Measurements from ENCODE around the gene TEKT2.

The TEKT2 gene

GRCh38 chr1:36101546-36101945, 17.7 kb downstream of the TEKT2 start:
- peaks cover 18% of the 10 kb centered on the region for H3K36me3 Mint-ChIP-seq (ENCODE audit: insufficient read depth)
- H3K27me3 Mint-ChIP-seq, result no peaks in the 10 kb centered on the region
- H3K4me1 Mint-ChIP-seq (ENCODE audit: low read depth in 2 of 2), result peaks cover 0 to 5% of the 10 kb centered on the region in 2 donors
- DNase-seq (no peak), ATAC-seq (replicated peaks) (no peak)
- H3K9me3 Mint-ChIP-seq, result no peaks in the 10 kb centered on the region
- H3K27ac Mint-ChIP-seq, result no peak overlapping the region
- H3K4me3 Mint-ChIP-seq, result no peak overlapping the region

DNA sequence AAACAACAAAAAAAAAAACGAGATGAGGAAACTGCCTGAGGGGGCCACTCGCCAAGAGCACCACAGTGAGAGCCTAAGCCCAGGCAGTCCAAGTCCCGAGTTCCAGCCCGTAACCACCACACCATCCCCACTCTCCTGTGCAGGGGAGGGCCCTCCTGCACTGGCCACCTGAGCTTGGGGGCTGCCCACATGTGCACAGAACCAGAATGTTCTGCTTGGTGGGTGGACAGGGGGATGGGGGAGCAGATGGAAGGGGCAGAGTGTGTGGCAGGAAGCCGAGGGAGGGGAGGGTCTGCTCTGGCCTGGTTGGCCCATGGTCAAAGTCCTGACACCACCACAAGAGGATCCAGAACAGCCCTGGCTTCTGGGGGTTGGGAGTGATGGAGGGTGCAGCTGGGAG, 22.4 kb downstream of the TEKT2 start:
- Mint-ChIP-seq H3K27ac (no peak overlapping the region), H3K9me3 (no peaks in the 10 kb centered on the region), H3K36me3 (ENCODE audit: insufficient read depth) (peaks cover 13% of the 10 kb centered on the region), H3K27me3 (no peaks in the 10 kb centered on the region), H3K4me3 (no peak overlapping the region), H3K4me1 (ENCODE audit: low read depth in 2 of 2) (peaks cover 6 to 12% of the 10 kb centered on the region in 2 donors)
- DNase-seq, result no peak
- no peak for ATAC-seq (replicated peaks)

DNA sequence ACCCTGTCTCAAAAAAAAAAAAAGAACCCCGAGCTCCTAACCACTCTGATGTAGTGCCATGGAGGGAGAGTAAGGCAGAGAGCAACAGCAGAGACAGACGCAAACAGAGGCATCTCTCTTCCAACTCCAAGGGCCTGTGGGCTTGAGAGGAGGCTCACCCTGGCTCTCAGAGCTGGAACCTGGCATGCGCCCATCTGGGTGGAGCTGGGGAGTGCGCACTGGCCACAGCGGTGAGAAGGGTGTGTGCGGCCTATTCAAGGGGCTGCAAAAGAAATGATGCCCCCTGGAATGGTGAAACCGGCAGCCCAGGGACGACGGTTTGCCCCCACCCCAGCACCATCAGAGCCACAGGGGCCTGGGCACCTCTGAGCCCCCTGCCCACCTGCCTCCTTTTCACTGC, 23.5 kb downstream of the TEKT2 start:
- Mint-ChIP-seq H3K9me3 (no peaks in the 10 kb centered on the region), H3K4me3 (no peak overlapping the region), H3K27ac (peak overlapping the region in 1 of 2 donors; percentile 38), H3K4me1 (ENCODE audit: low read depth in 2 of 2) (peaks cover 12% of the 10 kb centered on the region in 2 donors), H3K36me3 (ENCODE audit: insufficient read depth) (peaks cover 10% of the 10 kb centered on the region), H3K27me3 (no peaks in the 10 kb centered on the region)
- ATAC-seq (replicated peaks), result no peak
- DNase-seq, result no peak

GRCh38 chr1:36108314-36108713, 24.4 kb downstream of the TEKT2 start:
- ATAC-seq (replicated peaks), result no peak
- H3K27me3 Mint-ChIP-seq, result no peaks in the 10 kb centered on the region
- peaks cover 10% of the 10 kb centered on the region for H3K36me3 Mint-ChIP-seq (ENCODE audit: insufficient read depth)
- no peaks in the 10 kb centered on the region for H3K9me3 Mint-ChIP-seq
- peaks cover 12% of the 10 kb centered on the region in 2 donors for H3K4me1 Mint-ChIP-seq (ENCODE audit: low read depth in 2 of 2)
- no peak overlapping the region for H3K27ac Mint-ChIP-seq
- no peak for DNase-seq
- H3K4me3 Mint-ChIP-seq, result peak overlapping the region in 1 of 2 donors; percentile 14

GRCh38 chr1:36109041-36109679, 25.3 kb downstream of the TEKT2 start:
- peaks cover 12% of the 10 kb centered on the region in 2 donors for H3K4me1 Mint-ChIP-seq (ENCODE audit: low read depth in 2 of 2)
- H3K4me3 Mint-ChIP-seq, result peak overlapping the region in 1 of 2 donors; percentile 4

GRCh38 chr1:36111151-36111550, 27.3 kb downstream of the TEKT2 start:
- no peak for DNase-seq
- no peak for ATAC-seq (replicated peaks)
- Mint-ChIP-seq H3K9me3 (no peaks in the 10 kb centered on the region), H3K4me1 (ENCODE audit: low read depth in 2 of 2) (peaks cover 12% of the 10 kb centered on the region in 2 donors), H3K36me3 (ENCODE audit: insufficient read depth) (no peaks in the 10 kb centered on the region), H3K27me3 (no peaks in the 10 kb centered on the region), H3K4me3 (no peak overlapping the region), H3K27ac (peak overlapping the region in 1 of 2 donors; percentile 1)

More at GRCh38 chr1:36109041-36109679, 25.3 kb downstream of the TEKT2 start:
- ATAC-seq (replicated peaks) (peak; percentile 99), DNase-seq (peak; percentile 27 to 34 (median 28))
- Mint-ChIP-seq H3K27me3 (no peaks in the 10 kb centered on the region), H3K27ac (peak overlapping the region; percentile 9 to 14), H3K9me3 (no peaks in the 10 kb centered on the region), H3K36me3 (ENCODE audit: insufficient read depth) (peaks cover 3% of the 10 kb centered on the region)

DNA sequence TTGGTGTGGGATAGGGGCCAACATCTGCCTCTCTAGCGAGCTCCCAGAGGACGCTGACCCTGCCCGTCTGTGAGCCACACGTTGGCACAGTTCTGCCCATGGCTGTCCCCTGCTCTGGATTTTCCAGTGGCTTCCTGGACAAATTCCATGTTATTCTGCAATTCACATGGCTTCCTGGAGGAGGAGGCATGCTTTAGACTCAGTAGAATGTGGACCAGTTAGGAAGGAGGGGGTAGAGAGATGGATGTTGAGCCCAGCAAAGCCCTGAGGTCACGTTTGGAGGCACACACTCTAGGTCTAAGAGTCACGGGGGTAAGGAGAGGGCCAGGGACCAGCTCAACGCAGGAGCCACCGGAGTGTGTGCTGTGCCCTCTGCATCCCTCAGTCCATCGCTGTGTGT, 28.9 kb downstream of the TEKT2 start:
- H3K36me3 Mint-ChIP-seq (ENCODE audit: insufficient read depth), result no peaks in the 10 kb centered on the region
- no peak overlapping the region for H3K27ac Mint-ChIP-seq
- H3K4me1 Mint-ChIP-seq (ENCODE audit: low read depth in 2 of 2), result peaks cover 12% of the 10 kb centered on the region in 2 donors
- no peak overlapping the region for H3K4me3 Mint-ChIP-seq
- DNase-seq (no peak), ATAC-seq (replicated peaks) (no peak)
- no peaks in the 10 kb centered on the region for H3K9me3 Mint-ChIP-seq
- peaks cover under 1 to 5% of the 10 kb centered on the region in 2 donors for H3K27me3 Mint-ChIP-seq

- Mint-ChIP-seq H3K36me3 (ENCODE audit: insufficient read depth) (no peaks in the 10 kb centered on the region), H3K4me1 (ENCODE audit: low read depth in 2 of 2) (peaks cover under 1 to 8% of the 10 kb centered on the region in 2 donors), H3K27me3 (peaks cover 5 to 11% of the 10 kb centered on the region in 2 donors), H3K27ac (no peak overlapping the region), H3K9me3 (no peaks in the 10 kb centered on the region), H3K4me3 (no peak overlapping the region)
- ATAC-seq (replicated peaks) (no peak), DNase-seq (no peak)
Observed at GRCh38 chr1:36114371-36114770, 30.5 kb downstream of the TEKT2 start.

DNA sequence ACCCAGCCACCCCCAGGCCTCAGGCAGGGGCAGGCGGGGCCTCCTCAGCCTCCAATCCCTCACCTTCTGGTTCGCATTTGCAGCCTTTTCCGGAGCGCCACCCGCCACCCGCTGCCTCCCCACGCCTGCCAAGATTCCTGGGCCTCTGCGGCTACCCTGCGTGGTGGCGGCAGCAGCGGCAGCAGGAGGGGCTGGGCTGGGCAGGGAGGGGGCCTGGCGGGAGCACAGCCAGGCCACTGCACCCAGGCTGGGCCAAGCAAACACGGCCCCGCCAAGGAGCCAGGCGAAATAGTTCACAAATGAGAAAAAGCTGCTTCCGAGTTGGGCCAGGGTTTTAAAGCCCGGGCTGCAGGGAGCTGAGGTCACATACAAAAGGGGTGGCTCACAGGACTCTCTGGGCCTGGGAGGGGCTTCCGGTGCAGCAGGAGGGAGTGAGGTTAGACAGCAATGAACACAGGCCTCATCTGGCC, 31.3 kb downstream of the TEKT2 start:
- no peak for ATAC-seq (replicated peaks)
- Mint-ChIP-seq H3K36me3 (ENCODE audit: insufficient read depth) (no peaks in the 10 kb centered on the region), H3K27me3 (peaks cover 11 to 17% of the 10 kb centered on the region in 2 donors), H3K27ac (no peak overlapping the region), H3K9me3 (no peaks in the 10 kb centered on the region), H3K4me1 (ENCODE audit: low read depth in 2 of 2) (peaks cover 0 to 8% of the 10 kb centered on the region in 2 donors), H3K4me3 (no peak overlapping the region)
- DNase-seq, result no peak

- Mint-ChIP-seq H3K27ac (no peak overlapping the region), H3K27me3 (peaks cover 12 to 20% of the 10 kb centered on the region in 2 donors), H3K4me1 (ENCODE audit: low read depth in 2 of 2) (peaks cover 0 to 8% of the 10 kb centered on the region in 2 donors), H3K36me3 (ENCODE audit: insufficient read depth) (no peaks in the 10 kb centered on the region), H3K9me3 (no peaks in the 10 kb centered on the region), H3K4me3 (no peak overlapping the region)
- no peak for ATAC-seq (replicated peaks)
- DNase-seq, result no peak
Observed at GRCh38 chr1:36115931-36116330, 32.0 kb downstream of the TEKT2 start.

DNA sequence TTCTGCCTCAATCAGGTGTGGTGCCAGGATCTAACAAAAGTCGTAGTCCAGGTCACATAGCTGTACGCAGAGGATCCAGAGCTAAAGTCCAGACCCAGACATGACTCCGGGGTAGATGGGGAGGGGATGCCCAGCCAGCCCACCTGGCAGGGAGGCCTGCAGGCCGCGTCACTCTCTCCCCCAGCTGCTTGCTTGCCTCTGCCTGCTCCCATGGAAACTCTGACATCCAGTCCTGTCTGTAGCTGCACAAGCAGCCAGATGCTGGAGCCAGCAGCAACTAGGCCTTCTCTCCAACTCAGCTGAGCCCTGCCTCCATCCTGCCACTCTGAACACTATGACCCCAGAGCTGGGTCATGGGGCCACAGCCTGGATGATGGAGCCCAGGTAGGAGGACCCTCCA, 33.0 kb downstream of the TEKT2 start:
- no peak for DNase-seq
- ATAC-seq (replicated peaks), result no peak
- no peak overlapping the region for H3K27ac Mint-ChIP-seq

DNA sequence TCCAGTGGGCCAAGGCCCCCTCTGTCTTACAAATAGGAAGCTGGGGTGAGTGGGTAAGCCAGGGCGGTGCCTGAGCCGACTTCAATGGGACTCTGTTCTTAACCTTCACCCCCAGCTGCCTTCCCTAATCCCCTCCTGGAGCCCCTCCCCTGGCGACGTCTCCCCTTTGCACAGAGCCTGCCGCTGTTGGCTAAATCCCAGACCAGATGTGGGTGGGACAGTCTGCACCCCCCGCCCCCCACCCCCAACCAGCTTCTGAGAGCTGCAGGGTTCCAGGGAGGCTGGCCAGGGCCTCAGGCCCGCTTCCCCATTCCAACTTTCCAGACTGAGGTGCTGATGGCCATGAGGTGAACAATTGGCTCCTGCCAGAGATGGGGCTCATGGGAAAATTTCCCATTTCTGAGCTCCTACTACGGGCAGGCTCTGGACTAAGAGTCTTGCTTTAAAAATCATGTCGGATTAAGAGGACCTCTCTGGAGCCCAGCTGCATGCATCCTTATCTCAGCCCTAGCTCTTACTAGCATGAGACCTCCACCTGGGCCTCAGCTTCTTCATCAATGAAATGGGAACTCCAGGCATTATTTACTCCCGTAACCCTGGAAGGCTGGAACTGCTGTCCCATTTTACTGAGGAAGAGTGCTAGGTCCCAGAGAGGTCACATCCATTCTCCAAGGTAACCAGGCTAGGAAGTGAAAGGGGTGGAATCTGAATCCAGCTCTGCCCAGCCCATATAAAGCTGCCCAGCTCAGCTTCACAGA, 34.7 kb downstream of the TEKT2 start:
- H3K27ac Mint-ChIP-seq, result no peak overlapping the region
- no peak overlapping the region for H3K4me3 Mint-ChIP-seq
- peaks cover 4 to 7% of the 10 kb centered on the region in 2 donors for H3K4me1 Mint-ChIP-seq (ENCODE audit: low read depth in 2 of 2)
- H3K36me3 Mint-ChIP-seq (ENCODE audit: insufficient read depth), result no peaks in the 10 kb centered on the region
- no peaks in the 10 kb centered on the region for H3K9me3 Mint-ChIP-seq
- DNase-seq (no peak), ATAC-seq (replicated peaks) (no peak)
- peaks cover 35 to 44% of the 10 kb centered on the region in 2 donors for H3K27me3 Mint-ChIP-seq

More for the DNA sequence above, 33.0 kb downstream of the TEKT2 start:
- Mint-ChIP-seq H3K27me3 (peaks cover 18 to 27% of the 10 kb centered on the region in 2 donors), H3K9me3 (no peaks in the 10 kb centered on the region), H3K4me3 (no peak overlapping the region), H3K36me3 (ENCODE audit: insufficient read depth) (no peaks in the 10 kb centered on the region), H3K4me1 (ENCODE audit: low read depth in 2 of 2) (no peaks in the 10 kb centered on the region)

DNA sequence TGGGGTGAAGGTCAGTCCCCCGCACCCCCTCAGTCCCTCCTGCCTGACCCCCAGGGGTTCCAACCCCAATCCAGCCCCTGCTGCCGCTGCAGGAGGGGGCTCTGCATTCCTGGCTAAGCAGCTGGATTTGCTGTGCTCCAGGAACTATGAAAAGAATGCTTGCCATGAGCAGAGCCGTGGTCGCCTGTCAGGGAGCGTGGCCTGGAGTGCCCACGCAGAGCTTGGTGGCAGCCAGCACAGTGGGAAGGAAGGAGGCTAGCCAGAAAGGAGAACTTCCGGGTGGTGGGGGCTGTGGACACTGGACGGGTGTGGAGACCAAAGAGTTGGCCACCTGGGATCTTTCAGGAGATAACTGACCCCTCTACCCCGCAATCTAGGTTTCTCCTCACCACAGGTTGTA, 35.6 kb downstream of the TEKT2 start:
- peaks cover 44 to 52% of the 10 kb centered on the region in 2 donors for H3K27me3 Mint-ChIP-seq
- ATAC-seq (replicated peaks), result no peak
- no peak for DNase-seq
- peaks cover 4 to 8% of the 10 kb centered on the region in 2 donors for H3K4me1 Mint-ChIP-seq (ENCODE audit: low read depth in 2 of 2)
- H3K36me3 Mint-ChIP-seq (ENCODE audit: insufficient read depth), result no peaks in the 10 kb centered on the region
- H3K27ac Mint-ChIP-seq, result no peak overlapping the region
- H3K9me3 Mint-ChIP-seq, result no peaks in the 10 kb centered on the region
- H3K4me3 Mint-ChIP-seq, result no peak overlapping the region

Data from effector memory CD8-positive, alpha-beta T cell (primary cell).